Neutrophil (primary cell): ENCODE measurements around the gene POLR3GL.
A peak's percentile ranks its signal among the peaks of the same experiment; 100 is the strongest.

Source experiments
- H3K27ac ChIP-seq: fragments of 200-600 bp; sonication (generic); 2 replicates; pipeline ENCODE4 v1.5.1; 2016; ENCODE audit warnings: mild to moderate bottlenecking, moderate library complexity
- H3K27me3 ChIP-seq: fragments of 200-600 bp; sonication (generic); 2 replicates; pipeline ENCODE4 v1.6.0; 2016; ENCODE audit warnings: mild to moderate bottlenecking
- H3K36me3 ChIP-seq: fragments of 200-600 bp; sonication (generic); 2 replicates; pipeline ENCODE4 v1.5.1; 2017
- H3K4me1 ChIP-seq, 2 experiments: fragments of 200-600 bp in 1 of 2; sonication (generic) in 1 of 2; 1 replicate in 1 of 2; 2 replicates in 1 of 2; pipeline versions ENCODE4 v1.5.1 to v1.6.1; 2013 to 2016; ENCODE audit warnings: low read depth in 1 of 2, low read length in 1 of 2, mild to moderate bottlenecking in 1 of 2, moderate library complexity in 1 of 2; ENCODE audit not compliant: control insufficient read depth in 1 of 2, insufficient read depth in 1 of 2
- H3K4me3 ChIP-seq, 2 experiments: fragments of 200-600 bp in 1 of 2; sonication (generic) in 1 of 2; 1 replicate in 1 of 2; 2 replicates in 1 of 2; pipeline ENCODE4 v1.5.1; 2013 to 2016; ENCODE audit warnings: low read depth in 1 of 2, low read length in 1 of 2, mild to moderate bottlenecking in 1 of 2, moderate library complexity in 1 of 2
- H3K9me3 ChIP-seq: fragments of 200-600 bp; sonication (generic); 2 replicates; pipeline ENCODE4 v1.5.1; 2016
- TF ChIP-seq, protein P1 (sequence below): fragments of 200-600 bp; sonication (generic); IDR thresholded peaks from 2 replicates; pipeline ENCODE4 v1.5.1; 2016; ENCODE audit warnings: antibody characterized with exemption

Gene POLR3GL

GRCh38 chr1:145956781-145957442 lies 7.6 kb upstream of the POLR3GL start:
- no peaks in the 10 kb centered on the region for H3K36me3 ChIP-seq
- peak overlapping the region; percentile 79 for H3K27ac ChIP-seq
- peaks cover 29% of the 10 kb centered on the region for H3K27me3 ChIP-seq
- TF ChIP-seq, protein P1, sequence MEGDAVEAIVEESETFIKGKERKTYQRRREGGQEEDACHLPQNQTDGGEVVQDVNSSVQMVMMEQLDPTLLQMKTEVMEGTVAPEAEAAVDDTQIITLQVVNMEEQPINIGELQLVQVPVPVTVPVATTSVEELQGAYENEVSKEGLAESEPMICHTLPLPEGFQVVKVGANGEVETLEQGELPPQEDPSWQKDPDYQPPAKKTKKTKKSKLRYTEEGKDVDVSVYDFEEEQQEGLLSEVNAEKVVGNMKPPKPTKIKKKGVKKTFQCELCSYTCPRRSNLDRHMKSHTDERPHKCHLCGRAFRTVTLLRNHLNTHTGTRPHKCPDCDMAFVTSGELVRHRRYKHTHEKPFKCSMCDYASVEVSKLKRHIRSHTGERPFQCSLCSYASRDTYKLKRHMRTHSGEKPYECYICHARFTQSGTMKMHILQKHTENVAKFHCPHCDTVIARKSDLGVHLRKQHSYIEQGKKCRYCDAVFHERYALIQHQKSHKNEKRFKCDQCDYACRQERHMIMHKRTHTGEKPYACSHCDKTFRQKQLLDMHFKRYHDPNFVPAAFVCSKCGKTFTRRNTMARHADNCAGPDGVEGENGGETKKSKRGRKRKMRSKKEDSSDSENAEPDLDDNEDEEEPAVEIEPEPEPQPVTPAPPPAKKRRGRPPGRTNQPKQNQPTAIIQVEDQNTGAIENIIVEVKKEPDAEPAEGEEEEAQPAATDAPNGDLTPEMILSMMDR: no peak
- H3K4me3 ChIP-seq: peak overlapping the region; percentile 72 to 74
- H3K9me3 ChIP-seq: no peaks in the 10 kb centered on the region
- peaks cover 52 to 60% of the 10 kb centered on the region in 2 experiments for H3K4me1 ChIP-seq

DNA sequence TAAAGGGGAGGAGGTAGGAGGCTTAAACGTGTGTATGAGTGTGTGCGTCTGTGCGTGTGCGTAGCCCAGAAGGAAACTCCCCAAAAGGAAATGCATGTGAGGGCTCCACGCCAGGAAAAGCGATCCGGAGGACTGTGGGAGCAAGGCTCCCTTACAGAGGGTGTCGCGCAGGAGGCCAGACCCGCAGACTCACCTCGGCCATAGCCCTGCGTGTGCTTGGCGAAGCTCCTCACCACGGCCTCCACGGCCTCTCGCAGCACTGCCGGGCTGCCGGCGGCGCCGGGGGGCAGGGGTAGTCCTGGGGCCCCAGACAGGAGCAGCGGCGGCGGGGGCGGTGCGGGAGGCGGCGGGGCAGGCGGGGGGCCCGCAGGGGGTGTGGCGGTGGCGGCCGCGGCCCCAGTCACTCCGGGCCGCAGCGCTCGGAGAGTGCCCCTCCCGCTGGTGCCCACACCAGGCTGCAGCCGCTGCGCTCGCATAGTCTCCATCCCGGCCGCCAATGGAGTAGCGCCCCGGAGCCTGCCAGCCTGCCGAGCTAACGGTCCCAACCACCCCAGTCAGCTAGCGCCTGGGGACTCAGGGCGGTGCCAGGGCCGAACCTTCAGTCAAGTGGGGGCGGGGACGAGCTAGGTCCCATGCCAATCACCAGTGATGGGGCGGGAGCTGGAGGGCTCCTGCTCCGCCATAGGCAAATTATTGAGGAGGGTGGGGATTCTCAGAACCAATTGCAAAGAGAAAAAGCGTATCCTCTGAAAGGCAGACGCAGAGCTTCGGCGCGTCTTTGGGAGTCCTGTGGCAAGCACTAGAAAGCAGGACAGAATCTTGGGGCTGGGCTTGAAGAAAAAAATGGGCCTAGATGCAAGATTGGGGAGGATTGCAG lies 6.8 kb upstream of the POLR3GL start, which contains the start of gene LIX1L:
LIX1L (minus strand) TSS at position 575 of the 877 bp plus-strand sequence; CDS start at position 485, 90 bp downstream.
- Histone ChIP-seq H3K4me1 (peaks cover 58 to 68% of the 10 kb centered on the region in 2 experiments), H3K27ac (peak within 1 kb of the TSS; percentile 79), H3K36me3 (no peaks in the 10 kb centered on the region), H3K27me3 (peaks cover 37% of the 10 kb centered on the region), H3K9me3 (no peaks in the 10 kb centered on the region), H3K4me3 (peak within 1 kb of the TSS; percentile 72 to 74)
- TF ChIP-seq, protein P1: no peak

DNA sequence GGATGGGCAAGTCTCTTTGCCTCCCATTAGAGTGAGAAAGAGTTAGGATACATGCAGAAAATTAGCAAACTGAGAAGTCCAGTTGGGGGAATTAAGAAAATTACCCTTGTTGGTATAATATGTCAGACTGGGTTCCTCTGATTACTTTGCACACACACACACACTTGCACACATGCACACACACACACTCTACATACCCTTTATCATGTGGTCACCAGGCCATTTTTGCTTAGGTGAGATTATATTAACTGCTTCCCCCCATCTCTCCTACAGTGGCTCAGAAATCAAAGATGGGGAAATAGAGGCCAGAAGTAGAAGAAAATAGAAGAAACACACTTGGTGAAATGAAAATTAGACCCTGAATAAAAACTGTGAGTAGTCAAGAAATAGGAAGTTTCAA lies 5.8 kb upstream of the POLR3GL start:
- Histone ChIP-seq H3K27me3 (peaks cover 47% of the 10 kb centered on the region), H3K9me3 (no peaks in the 10 kb centered on the region), H3K4me1 (peaks cover 68 to 79% of the 10 kb centered on the region in 2 experiments), H3K36me3 (no peaks in the 10 kb centered on the region), H3K27ac (no peak overlapping the region), H3K4me3 (no peak overlapping the region)
- TF ChIP-seq, protein P1: no peak

GRCh38 chr1:145959333-145959732 lies 5.2 kb upstream of the POLR3GL start:
- TF ChIP-seq, protein P1: no peak
- Histone ChIP-seq H3K27me3 (peaks cover 47% of the 10 kb centered on the region), H3K4me3 (no peak overlapping the region), H3K4me1 (peaks cover 74 to 84% of the 10 kb centered on the region in 2 experiments), H3K9me3 (no peaks in the 10 kb centered on the region), H3K27ac (no peak overlapping the region), H3K36me3 (no peaks in the 10 kb centered on the region)

- Histone ChIP-seq H3K4me1 (peaks cover 78 to 88% of the 10 kb centered on the region in 2 experiments), H3K9me3 (no peaks in the 10 kb centered on the region), H3K27ac (peak overlapping the region; percentile 26), H3K4me3 (peak overlapping the region; percentile 66 to 71), H3K27me3 (peaks cover 47% of the 10 kb centered on the region), H3K36me3 (no peaks in the 10 kb centered on the region)
- TF ChIP-seq, protein P1: no peak
These were observed 4.5 kb upstream of the POLR3GL start for GRCh38 chr1:145959957-145960467.
